HL-60/S4 treated with retinoic acid at 250 ng/mL for 4 days and 3 days (cell line): ENCODE measurements around the gene SFI1.
"Not testable (repeated sequence)": the region's sequence is repeated elsewhere in the genome, so short reads cannot be mapped to it uniquely, and the experiment has no call there.

ENCODE experiments used
- in situ Hi-C: fragments of 300-500 bp; cut with MboI; formaldehyde crosslinking; loops from 2 replicates; pipeline ENCODE4 v1.7.0; 2022; ENCODE audit warnings: low sequenced_read_pairs

The SFI1 gene

DNA sequence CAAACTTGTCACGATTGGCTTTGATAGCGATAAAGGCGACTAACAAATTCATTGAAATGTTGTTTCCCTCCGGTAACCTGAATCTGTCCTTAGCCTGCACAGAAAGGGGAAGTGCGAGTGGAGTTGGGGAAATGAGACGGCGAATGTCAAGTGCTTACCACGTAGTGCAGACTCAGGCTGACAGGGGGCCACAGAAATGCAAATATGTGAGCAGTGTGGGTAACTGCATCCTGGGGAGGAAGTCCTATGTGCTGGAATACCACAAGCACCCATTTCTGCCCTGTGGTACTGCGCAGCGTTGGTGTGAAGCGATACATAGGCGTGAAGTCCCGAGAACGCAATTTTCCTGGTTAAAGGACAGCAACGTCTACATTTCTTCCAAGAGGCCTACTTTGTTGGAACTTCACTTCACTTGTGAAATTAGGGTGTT lies 5.8 kb upstream of the SFI1 start:
- in situ Hi-C loops: no loop called here

DNA sequence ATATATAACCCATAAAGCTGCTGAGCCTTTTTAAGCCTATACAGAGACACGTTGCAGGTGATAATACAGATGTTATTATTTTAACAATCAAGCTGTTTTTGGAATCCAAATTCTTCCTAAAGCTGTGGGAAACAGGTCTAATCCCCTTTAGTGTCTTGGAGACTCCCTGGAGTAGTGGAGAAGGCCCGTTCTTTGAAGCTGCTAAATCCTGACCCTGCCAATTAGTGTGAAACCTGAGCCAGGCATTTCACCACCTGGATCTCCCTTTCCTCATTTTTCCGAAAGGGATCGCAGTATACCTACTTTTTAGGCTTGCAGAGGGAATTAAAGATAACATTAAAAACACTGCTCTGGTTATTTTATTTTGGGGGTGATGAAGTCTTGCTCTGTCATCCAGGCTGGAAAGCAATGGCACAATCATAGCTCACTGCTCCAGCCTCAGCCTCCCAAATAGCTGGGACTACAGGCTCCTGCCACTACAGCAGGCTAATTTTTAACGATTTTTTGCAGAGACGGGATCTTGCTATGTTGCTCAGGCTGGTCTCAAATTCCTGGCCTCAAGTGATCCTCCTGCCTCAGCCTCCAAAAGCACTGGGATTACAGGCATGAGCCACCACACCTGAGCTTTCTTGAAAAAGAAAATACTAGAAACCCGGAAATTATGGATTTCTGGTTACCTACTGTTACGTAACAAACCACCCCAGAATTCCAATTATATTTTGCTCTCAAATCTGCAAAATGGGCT lies 4.9 kb upstream of the SFI1 start:
- in situ Hi-C loops: no loop called here

DNA sequence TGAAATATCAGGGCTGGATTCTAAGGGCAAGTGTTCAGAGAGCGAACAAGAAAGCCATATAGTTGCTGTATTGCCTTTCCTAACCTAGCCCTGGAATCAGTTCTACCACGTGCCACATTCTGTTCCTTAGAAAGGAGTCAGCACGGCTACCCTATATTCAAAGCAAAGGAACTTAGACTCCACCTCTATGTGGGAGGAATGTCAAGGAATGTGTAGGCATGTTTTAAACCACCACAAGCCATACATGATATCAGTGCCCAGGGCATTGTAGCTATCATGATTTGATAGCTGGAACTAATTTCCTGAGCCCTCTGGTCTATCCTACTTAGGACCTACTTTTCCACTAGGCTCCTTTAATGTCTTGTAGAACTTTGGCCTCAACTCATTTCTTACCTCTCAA lies 4.2 kb upstream of the SFI1 start:
- in situ Hi-C loops: no loop called here

DNA sequence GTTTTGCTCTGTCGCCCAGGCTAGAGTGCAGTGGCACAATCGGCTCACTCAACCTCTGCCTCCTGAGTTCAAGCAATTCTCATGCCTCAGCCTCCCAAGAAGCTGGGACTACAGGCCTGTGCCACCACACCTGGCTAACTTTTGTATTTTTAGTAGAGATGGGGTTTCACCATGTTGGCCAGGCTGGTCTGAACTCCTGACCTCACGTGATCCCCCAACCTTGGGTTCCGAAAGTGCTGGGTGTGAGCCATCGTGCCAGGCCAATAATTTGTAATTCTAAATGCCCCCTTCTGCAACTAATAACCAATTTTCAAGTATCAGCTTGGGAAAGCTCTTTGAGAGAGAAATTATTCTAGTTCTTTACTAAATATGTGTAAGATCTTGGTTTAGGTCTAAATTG lies 3.0 kb upstream of the SFI1 start:
- in situ Hi-C loops: not testable (repeated sequence)

DNA sequence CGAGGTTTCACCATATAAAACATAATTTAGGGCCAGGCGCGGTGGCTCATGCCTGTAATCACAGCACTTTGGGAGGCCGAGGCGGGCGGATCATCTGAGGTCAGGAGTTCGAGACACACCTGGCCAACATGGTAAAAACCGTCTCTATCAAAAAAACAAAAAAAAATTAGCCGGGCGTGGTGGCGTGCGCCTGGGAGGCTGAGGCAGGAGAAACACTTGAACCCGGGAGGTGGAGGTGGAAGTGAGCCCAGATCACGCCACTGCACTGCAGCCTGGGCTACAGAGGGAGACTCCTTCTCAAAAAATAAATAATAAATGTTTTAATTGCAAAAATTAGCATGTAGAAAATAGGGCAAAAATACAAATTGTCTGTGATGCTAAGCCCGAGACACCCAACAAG lies 993 bp upstream of the SFI1 start:
- in situ Hi-C loops: no loop called here

DNA sequence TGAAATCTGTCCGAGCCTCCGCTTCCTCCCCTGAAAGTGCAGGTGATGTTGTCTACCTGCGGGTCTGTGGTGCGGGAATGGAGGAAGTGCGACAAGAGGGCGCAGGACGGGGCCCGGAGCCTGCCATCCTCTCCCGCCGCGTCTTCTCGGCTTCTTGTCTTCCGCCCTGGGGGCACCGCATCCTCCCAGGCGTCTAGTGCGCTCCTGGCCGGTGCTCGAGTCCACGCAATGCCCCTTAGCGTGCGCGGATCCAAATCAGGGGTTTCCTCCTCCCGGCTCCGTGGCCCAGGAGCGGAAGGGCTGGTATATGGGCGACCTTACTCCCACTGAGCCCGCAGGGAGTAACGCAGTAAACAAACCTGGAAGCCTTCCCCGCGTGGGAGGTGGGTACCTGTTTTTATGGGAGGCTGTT lies 405 bp downstream of the SFI1 start:
- in situ Hi-C loops: no loop called here

DNA sequence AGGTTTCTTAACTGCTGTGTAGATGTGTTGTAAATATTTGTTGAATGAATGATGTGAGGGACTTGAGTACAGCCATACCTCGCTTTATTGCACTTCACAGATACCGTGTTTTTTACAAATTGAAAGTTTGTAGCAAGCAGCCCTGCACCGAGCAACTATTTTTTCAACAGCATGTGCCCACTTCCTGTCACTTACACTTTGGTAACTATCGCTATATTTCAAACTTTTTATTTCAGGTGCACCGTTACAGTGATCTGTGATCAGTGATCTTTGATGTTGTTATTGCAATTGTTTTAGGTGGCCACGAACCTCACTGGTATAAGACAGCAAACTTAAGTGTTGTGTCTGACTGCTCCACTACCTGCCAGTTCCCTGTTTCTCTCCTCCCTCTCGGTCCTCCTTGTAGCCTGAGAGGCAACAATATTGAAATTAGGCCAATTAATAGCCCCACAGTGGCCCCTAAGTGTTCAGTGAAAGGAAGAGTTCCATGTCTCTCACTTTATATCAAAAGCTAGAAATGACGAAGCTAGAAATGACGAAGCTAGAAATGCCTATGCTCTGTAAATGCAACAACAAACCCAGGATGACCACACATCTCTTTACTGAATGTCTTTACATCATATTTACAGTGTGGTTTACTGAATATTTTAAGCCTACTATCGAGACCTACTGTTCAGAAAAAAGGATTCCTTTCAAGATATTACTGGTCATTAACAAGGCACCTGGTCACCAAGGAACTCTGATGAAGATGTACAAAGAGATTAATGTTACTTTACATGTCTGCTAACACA lies 1.0 kb downstream of the SFI1 start:
- in situ Hi-C loops: no loop called here

DNA sequence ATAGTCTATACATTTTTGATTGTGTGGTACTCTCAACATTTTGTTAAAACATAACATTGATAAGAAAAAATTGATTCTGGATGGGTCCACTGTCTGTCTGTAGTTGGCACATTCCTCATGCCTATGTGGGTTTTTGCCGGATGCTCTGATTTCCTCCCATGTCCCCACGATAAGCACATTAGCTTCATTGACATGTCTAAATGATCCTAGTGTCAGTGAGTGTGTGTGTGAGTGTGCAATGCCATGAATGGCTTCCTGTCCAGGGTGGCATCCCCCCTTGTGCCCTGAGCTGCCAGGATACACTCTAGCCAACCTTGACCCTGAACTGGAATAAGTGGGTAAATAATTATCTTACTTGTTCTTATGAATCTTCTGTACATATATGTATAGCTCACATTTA lies 5.4 kb downstream of the SFI1 start:
- in situ Hi-C loops: no loop called here

DNA sequence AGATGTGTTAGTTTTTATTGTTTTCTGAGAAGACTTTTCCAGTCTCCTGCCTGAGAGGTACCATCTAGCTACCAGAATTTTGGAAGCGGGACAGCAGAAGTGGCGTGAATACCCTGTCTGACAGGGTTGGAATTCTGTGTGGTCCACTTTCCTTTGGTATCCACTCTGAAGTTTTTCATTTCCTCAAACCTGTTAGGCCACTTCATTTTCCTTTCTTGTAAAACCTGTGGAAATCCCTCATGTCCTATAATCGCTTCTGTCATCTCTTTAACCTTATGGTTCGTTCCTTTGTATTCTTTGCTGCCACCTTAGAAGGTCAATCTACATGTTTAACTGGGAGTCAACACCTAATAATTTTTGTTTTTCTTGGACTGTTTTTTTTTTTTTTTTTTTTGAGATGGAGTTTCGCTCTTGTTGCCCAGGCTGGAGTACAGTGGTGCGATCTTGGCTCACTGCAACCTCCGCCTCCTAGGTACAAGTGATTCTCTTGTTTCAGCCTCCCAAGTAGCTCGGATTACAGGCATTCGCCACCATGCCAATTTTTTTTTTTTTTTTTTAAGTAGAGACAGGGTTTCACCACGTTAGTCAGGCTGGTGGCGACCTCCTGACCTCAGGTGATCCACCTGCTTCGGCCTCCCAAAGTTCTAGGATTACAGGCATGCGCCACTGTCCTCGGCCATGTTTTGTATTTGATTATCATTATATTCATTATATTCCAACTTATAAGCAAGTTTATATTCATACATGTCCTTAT lies 7.1 kb downstream of the SFI1 start:
- in situ Hi-C loops: no loop called here

DNA sequence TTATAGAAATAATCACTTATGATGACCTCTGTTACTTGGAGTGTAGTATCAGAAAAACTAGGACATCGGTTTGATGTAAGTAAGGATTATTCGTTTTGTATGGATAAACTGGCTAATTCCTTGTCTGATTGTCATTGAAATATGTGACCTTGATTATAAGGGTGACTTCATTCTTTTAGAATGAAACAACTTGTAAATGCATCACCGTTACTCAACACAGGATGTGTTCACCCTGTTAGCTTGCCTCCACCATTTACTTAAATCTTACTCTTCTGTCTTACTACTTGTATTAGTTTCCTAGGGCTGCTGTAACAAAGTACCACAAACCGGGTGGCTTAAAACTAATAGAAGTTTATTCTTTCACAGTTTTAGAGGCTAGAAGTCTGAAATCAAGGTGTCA lies 7.9 kb downstream of the SFI1 start:
- in situ Hi-C loops: no loop called here

DNA sequence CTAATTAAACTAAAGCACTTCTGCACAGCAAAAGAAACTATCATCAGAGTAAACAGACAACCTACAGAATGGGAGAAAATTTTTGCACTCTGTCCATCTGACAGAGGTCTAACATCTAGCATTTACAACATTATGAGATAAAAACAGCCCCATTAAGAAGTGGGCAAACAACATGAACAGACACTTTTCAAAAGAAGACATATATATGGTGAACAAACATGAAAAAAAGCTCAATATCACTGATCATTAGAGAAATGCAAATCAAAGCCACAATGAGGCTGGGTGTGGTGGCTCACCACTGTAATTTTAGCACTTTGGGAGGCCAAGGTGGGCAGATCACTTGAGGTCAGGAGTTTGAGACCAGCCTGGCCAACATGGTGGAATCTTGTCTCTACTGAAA lies 11.2 kb downstream of the SFI1 start:
- in situ Hi-C loops: not testable (repeated sequence)

DNA sequence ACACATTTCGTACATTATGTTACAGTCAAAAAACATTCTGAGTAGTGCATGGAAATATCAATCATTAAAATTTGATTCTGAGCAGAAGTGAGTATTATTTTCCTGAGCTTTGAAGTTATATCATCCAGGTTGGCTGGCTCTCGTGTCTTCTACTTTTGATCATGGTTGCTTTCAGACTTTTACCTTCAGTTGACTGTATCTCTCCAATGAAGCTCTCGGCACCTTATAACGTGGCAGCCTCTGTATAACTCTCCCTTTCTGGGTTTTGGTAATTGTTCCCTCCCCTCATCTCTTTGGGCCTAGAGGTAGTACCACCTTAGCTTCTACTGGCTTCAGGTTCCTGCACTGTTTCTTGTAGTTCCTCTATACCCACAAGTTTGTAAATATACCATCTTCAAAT lies 12.2 kb downstream of the SFI1 start:
- in situ Hi-C loops: no loop called here

DNA sequence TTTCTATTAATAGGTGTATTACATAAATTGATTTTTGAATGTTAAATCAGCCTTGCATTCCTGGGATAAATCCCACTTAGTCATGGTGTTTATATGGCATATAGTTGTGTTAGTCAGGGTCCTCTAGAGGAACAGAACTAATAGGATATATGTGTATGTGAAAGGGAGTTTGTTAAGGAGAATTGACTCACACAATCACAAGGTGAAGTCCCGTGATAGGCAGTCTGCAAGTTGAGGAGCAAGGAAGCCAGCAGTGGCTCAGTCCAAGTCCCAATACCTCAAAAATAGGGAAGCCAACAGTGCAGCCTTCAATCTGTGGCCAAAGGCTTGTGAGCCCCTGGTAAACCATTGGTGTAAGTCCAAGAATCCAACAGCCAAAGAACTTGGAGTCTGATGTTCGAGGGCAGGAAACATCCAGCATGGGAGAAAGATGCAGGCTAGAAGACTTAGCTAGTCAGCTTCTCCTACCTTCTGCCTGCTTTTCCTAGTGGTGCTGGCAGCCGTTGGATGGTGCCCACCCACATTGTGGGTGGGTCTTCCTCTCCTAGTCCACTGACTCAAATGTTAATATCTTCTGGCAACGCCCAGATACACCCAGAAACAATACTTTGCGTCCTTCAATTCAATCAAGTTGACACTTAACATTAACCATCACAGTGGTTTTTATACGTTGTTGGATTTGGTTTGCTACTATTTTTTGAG lies 12.9 kb downstream of the SFI1 start:
- in situ Hi-C loops: no loop called here

DNA sequence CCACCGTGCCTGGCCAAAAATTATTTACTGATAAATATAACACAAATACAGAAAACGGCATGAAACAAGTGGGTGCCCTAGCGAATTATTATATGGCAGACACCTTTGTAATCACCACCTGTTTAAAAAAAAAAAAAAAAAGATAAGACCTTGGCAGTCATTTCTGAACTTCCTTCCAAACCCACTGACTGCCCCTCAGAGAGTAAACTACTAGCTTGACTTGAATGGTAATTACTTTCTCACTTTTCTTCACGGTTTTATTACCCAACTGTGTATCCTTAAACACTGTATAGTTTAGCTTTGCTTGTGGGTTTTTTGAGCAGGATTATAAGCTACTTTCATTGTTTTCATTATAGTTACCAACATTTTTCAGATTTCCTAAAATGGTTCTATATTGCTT lies 23.7 kb downstream of the SFI1 start:
- in situ Hi-C loops: no loop called here

DNA sequence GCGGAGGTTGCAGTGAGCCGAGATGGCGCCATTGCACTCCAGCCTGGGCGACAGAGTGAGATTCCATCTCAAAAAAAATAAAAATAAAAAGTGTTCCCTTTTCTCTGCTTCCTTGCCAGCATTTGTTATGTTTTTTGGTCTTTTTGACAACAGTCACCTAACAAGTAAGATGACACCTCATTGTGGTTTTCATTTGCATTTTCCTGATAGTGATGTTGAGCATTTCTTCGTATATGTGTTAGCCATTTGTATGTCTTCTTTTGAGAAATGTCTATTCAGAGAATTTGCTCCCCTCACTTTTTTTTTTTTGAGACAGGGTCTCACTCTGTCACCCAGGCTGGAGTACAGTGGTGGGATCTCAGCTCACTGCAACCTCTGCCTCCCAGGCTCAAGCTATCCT lies 27.8 kb downstream of the SFI1 start:
- in situ Hi-C loops: not testable (repeated sequence)

DNA sequence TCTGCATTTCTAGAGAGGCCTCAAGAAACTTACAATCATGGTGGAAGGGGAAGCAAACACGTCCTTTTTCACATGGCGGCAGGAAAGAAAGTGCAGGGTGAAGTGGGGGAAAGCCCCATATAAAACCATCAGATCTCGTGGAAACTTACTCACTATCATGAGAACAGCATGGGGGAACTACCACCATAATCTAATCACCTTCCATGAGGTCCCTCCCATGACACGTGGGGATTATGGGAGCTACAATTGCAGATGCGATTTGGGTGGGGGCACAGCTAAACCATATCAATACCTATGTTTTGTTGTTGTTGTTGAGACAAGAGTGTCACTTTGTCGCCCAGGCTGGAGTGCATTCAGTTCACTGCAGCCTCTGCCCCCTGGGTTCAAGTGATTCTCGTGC lies 29.9 kb downstream of the SFI1 start:
- in situ Hi-C loops: no loop called here

DNA sequence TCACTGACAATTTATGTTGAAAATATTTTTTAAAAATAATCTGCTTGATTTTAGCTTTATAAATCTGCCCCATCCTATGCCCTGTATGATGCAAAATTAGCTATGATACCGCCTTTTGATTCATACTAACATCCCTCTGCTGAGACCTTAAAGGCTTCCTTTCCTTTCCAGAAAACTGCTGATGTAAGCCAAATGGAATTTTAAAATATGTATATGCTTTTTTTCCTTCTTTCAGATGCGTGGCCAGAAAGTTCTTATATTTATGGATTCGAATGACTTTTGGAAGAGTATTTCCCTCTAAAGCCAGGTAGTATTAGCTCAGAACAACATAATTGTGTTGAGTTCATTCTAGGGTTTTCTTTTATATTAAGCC lies 34.5 kb downstream of the SFI1 start:
- in situ Hi-C loops: no loop called here

DNA sequence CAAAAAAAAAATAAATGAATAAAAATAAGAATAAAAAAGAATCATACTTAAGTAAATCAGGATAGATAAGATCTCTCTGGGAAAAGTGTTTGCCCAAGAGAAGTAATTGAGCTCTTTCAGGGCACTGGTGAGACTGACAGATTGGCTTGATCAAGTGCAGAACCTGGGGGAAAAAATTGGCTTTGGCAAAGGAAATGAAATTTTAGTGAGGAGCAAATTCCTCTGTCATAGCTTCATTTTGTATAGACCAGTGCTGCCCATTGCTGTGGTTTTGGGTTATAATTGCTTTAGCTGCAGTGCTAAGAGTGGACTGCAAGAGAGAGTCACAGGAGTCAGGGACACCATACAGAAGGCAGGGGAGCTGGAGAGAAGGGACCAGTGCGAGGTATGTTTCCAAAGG lies 35.7 kb downstream of the SFI1 start:
- in situ Hi-C loops: no loop called here

DNA sequence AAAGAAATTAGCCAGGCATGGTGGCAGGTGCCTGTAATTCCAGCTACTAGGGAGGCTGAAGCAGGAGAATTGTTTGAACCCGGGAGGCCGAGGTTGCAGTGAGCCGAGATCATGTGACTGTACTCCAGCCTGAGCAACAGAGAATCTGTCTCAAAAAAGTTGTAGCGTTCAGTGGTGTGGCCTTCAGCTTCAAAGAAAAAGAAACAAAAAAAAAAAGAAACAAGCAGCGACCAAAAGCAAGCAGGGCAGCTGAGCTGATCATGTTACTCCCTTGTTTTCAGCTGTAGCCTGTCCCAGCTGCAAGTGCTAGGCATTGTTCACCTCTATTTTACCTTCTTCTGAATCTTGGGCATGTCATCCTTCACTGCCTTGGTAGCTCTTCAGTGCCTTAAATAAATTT lies 37.0 kb downstream of the SFI1 start:
- in situ Hi-C loops: no loop called here

DNA sequence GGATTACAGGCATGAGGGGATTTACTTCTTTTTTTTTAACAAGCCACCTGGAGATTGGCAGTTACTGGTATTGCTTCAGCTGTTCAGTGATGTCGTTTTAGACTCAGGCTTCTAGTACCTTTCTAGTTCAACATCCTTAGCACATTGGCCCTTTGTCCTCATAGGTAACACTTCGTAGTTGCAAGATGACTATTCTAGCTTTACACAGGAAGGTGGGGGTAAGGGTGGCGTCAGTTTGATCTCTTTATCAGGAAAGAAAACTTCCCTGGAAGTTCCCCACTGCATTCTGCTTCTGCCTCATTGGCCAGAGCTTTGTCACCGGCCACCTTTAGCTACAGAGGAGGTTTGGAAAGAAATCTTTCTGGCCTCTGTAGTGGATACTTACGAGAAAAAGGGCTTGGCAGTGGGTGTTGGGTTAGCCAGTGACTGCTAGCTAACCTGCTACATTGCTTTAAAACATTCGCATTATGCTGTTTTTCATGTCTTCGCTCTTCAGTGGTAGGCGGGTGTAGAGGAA lies 40.7 kb downstream of the SFI1 start:
- in situ Hi-C loops: no loop called here

DNA sequence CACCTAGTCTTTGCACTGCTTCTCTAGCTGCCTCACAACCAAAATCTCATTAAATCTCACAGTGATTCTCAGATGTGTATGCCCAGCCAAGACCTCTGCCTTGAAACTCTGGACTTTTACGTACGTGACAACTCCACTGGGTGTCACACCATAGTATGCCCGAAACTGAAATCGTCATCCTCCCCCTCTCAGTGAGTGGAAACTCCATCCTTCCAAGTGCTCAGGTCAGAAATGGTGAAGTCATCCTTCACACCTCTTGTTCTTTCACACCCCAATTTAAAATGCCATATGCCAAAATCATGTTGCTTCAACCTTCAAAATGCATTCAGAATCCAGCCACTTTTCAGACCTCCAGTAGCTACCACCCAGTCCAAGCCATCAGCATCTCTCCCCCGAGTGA lies 42.5 kb downstream of the SFI1 start:
- in situ Hi-C loops: no loop called here
